Epithelial cell of proximal tubule (primary cell): Measurements from ENCODE around the gene ATP1A3. TPM values are rescaled to one million over a fixed set of nuclear protein-coding genes. Genes with fewer than 3 reads are reported as not detected.
"Not testable (repeated sequence)": the region's sequence is repeated elsewhere in the genome, so short reads cannot be mapped to it uniquely, and the experiment has no call there.

Experiments
- DNase-seq: peaks from one replicate; pipeline ENCODE4 v3.0.0-alpha.2; 2011; ENCODE audit warnings: low read depth
- H3K4me3 ChIP-seq: 2 replicates; pipeline ENCODE4 v1.5.1; 2011; ENCODE audit warnings: low read depth, mild to moderate bottlenecking, low read length
- CTCF ChIP-seq: conservative IDR thresholded peaks from 2 replicates; pipeline ENCODE4 v1.5.1; 2012; ENCODE audit warnings: low read depth, mild to moderate bottlenecking, low read length
- total RNA-seq: library from RNA; depleted of rRNA; stranded (reverse); fragments of >200 nt; gene quantifications from 2 replicates; pipeline ENCODE4 v1.2.3, GENCODE V29; 2015

The ATP1A3 gene
- total RNA-seq, 1 donor from 2014 or later = not detected

- no peak for DNase-seq
- no peak for TF ChIP-seq CTCF
- H3K4me3 ChIP-seq = no peak overlapping the region
These were observed 3.8 kb upstream of the ATP1A3 start for GRCh38 chr19:41997851-41998229.

- TF ChIP-seq CTCF = no peak
- no peak for DNase-seq
- H3K4me3 ChIP-seq = no peak overlapping the region
These were observed 3.3 kb upstream of the ATP1A3 start for GRCh38 chr19:41997121-41997850.

GRCh38 chr19:41995959-41996797 is 2.1 kb upstream of the ATP1A3 start:
- no peak for TF ChIP-seq CTCF
- no peak overlapping the region for H3K4me3 ChIP-seq
- DNase-seq = no peak

DNA sequence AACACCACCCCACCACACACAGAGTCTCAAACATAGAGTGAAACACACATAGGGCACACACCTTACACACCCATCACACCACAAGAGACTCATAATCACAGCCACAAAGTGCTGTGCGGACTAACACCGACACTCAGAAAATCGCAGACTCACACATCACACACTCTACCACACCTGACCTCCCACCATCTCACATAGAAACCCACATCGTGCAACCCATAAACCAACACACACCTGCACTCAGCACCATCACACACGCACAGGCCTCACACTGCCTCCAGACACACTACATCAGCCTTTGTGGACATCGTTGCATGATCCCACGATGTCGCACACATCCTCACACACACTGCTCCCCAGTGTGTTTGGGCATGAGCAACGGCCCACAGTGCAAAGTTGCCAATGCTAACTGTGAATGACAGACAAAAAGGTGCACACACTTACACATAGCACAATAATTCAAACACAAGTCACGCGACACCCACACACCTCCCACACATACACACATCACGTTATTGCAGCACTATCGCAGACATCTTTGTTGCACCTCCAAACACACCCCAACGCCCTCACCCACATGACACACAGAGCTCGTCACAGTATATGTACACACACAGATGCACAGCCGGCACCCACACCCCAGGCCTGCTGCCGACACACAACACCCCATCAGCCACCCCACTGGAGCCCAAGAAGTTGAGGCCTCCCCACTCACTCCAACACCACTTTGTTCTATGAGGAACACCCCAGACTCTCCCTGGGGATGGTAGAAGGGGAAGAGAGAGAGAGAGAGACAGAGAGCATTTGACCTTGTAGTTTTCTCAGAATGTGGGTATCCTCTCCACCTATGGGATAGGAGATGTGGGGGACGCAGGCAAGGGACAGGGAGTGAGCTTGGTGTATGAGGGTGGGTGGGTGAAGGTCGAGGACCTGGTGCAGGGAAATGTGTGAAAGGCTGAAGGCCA is 1.2 kb upstream of the ATP1A3 start:
- DNase-seq = no peak
- no peak overlapping the region for H3K4me3 ChIP-seq
- no peak for TF ChIP-seq CTCF

GRCh38 chr19:41994521-41994971 is 516 bp upstream of the ATP1A3 start:
- no peak overlapping the region for H3K4me3 ChIP-seq
- no peak for DNase-seq
- no peak for TF ChIP-seq CTCF

- DNase-seq, H3K4me3 ChIP-seq: not testable (repeated sequence)
These were observed 2.0 kb downstream of the ATP1A3 start for GRCh38 chr19:41991925-41992569.
